HepG2 (cell line): Measurements from ENCODE around the gene NEAT1. TPM values are rescaled to one million over a fixed set of nuclear protein-coding genes. Genes with fewer than 3 reads are reported as not detected.

Experiments
- FOSL2 ChIP-seq: sonication (generic); formaldehyde crosslinking; IDR thresholded peaks from 2 replicates; pipeline ENCODE4 v1.4.0; 2020; ENCODE audit warnings: missing genetic modification reagents
- GABPB1 ChIP-seq: IDR thresholded peaks from 2 replicates; pipeline ENCODE4 v1.6.1; 2016; ENCODE audit warnings: mild to moderate bottlenecking, missing genetic modification reagents, moderate library complexity, missing compliant biosample characterization
- ISX ChIP-seq: sonication (generic); formaldehyde crosslinking; conservative IDR thresholded peaks from 2 replicates; pipeline ENCODE4 v1.5.0; 2020; ENCODE audit warnings: missing genetic modification reagents
- MTA3 ChIP-seq: sonication (generic); formaldehyde crosslinking; IDR thresholded peaks from 2 replicates; pipeline ENCODE4 v1.4.0; 2020; ENCODE audit warnings: missing genetic modification reagents
- NCOR1 ChIP-seq: fragments of 200-600 bp; sonication (generic); IDR thresholded peaks from 2 replicates; pipeline ENCODE4 v1.7.0; 2017; ENCODE audit warnings: antibody characterized with exemption, low read length, borderline replicate concordance
- NFIC ChIP-seq: IDR thresholded peaks from 2 replicates; pipeline ENCODE4 v1.6.1; 2012; ENCODE audit warnings: mild to moderate bottlenecking, low read length, inconsistent platforms
- PHB2 ChIP-seq: fragments of 450-650 bp; IDR thresholded peaks from 2 replicates; pipeline ENCODE4 v1.6.1; 2018; ENCODE audit not compliant: partially characterized antibody
- PHF5A ChIP-seq: IDR thresholded peaks from one replicate; pipeline ENCODE4 v1.6.1; 2018; ENCODE audit warnings: low read depth, missing genetic modification reagents; ENCODE audit not compliant: unreplicated experiment
- PLRG1 ChIP-seq: fragments of 450-650 bp; conservative IDR thresholded peaks from 2 replicates; pipeline ENCODE4 v1.6.1; 2016
- RAD51 ChIP-seq: fragments of 450-650 bp; IDR thresholded peaks from 2 replicates; pipeline ENCODE4 v1.6.1; 2016; ENCODE audit warnings: borderline replicate concordance
- RBM39 ChIP-seq: fragments of 200-400 bp; formaldehyde crosslinking; IDR thresholded peaks from one replicate; pipeline ENCODE4 v1.6.1; 2018; ENCODE audit warnings: antibody characterized with exemption, mild to moderate bottlenecking, low read depth, low read length; ENCODE audit not compliant: poor library complexity, severe bottlenecking
- RELA ChIP-seq: sonication (generic); formaldehyde crosslinking; IDR thresholded peaks from 2 replicates; pipeline ENCODE4 v1.4.0; 2020; ENCODE audit warnings: missing genetic modification reagents
- RFX1 ChIP-seq: fragments of 450-650 bp; IDR thresholded peaks from 2 replicates; pipeline ENCODE4 v1.6.1; 2017
- SMAD1 ChIP-seq: sonication (generic); formaldehyde crosslinking; IDR thresholded peaks from 2 replicates; pipeline ENCODE4 v1.4.0; 2020; ENCODE audit warnings: missing genetic modification reagents, low read depth, mild to moderate bottlenecking, borderline replicate concordance
- SMAD3 ChIP-seq: sonication (generic); formaldehyde crosslinking; IDR thresholded peaks from 2 replicates; pipeline ENCODE4 v1.4.0; 2020; ENCODE audit warnings: missing genetic modification reagents
- SNAPC2 ChIP-seq: sonication (generic); formaldehyde crosslinking; IDR thresholded peaks from 2 replicates; pipeline ENCODE4 v1.8.1; 2022; ENCODE audit warnings: mild to moderate bottlenecking, missing genetic modification reagents
- ZBTB1 ChIP-seq: sonication (generic); formaldehyde crosslinking; IDR thresholded peaks from 2 replicates; pipeline ENCODE4 v1.4.0; 2020; ENCODE audit warnings: missing genetic modification reagents, borderline replicate concordance
- ZNF253 ChIP-seq: sonication (generic); formaldehyde crosslinking; IDR thresholded peaks from 2 replicates; pipeline ENCODE4 v1.8.0; 2022; ENCODE audit warnings: mild to moderate bottlenecking, missing genetic modification reagents, borderline replicate concordance
- ZNF264 ChIP-seq: sonication (generic); formaldehyde crosslinking; IDR thresholded peaks from 2 replicates; pipeline ENCODE4 v1.4.0; 2020; ENCODE audit warnings: missing genetic modification reagents
- ZNF3 ChIP-seq: IDR thresholded peaks from 2 replicates; pipeline ENCODE4 v1.7.0; 2017; ENCODE audit warnings: inconsistent platforms
- ZNF484 ChIP-seq: sonication (generic); formaldehyde crosslinking; IDR thresholded peaks from 2 replicates; pipeline ENCODE4 v1.5.1; 2020; ENCODE audit warnings: mild to moderate bottlenecking, low read depth, missing genetic modification reagents, borderline replicate concordance
- ZNF543 ChIP-seq: sonication (generic); formaldehyde crosslinking; IDR thresholded peaks from 2 replicates; pipeline ENCODE4 v1.4.0; 2020; ENCODE audit warnings: mild to moderate bottlenecking, missing genetic modification reagents
- ZNF615 ChIP-seq: sonication (generic); formaldehyde crosslinking; IDR thresholded peaks from 2 replicates; pipeline ENCODE4 v1.5.0; 2020; ENCODE audit warnings: mild to moderate bottlenecking, missing genetic modification reagents, borderline replicate concordance
- ZNF749 ChIP-seq: sonication (generic); formaldehyde crosslinking; IDR thresholded peaks from 2 replicates; pipeline ENCODE4 v1.8.0; 2022; ENCODE audit warnings: mild to moderate bottlenecking, missing genetic modification reagents, moderate library complexity, borderline replicate concordance
- polyA plus RNA-seq, 8 experiments: library from polyadenylated mRNA; depleted of rRNA in 3 of 8; stranded (reverse) in 7 of 8; unstranded in 1 of 8; fragments of >200 nt; fragmentation: Illumina TruSeq in 4 of 8; extraction: Trizol in 4 of 8; gene quantifications; 2 replicates each; pipeline versions ENCODE4 v1.2.1 to v1.2.3, GENCODE V29; 2011 to 2016; ENCODE audit warnings: low read depth in 4 of 8, missing spikeins in 1 of 8, mixed read lengths in 1 of 8; ENCODE audit not compliant: insufficient read depth in 1 of 8
- total RNA-seq, 5 experiments: library from RNA; depleted of rRNA; stranded (reverse); fragments of >200 nt; fragmentation: Illumina TruSeq; extraction: Trizol; gene quantifications; 2 replicates each; pipeline ENCODE4 v1.2.3, GENCODE V29; 2016; ENCODE audit warnings: low read depth in 1 of 5
- TF ChIP-seq, protein P1 (sequence below): IDR thresholded peaks from 2 replicates; pipeline ENCODE4 v1.6.1; 2016; ENCODE audit warnings: control low read depth
- TF ChIP-seq, protein P2 (sequence below): sonication (generic); formaldehyde crosslinking; IDR thresholded peaks from 2 replicates; pipeline ENCODE4 v1.8.0; 2022; ENCODE audit warnings: mild to moderate bottlenecking, missing genetic modification reagents, moderate library complexity
- TF ChIP-seq, protein P3 (sequence below): sonication (generic); formaldehyde crosslinking; IDR thresholded peaks from 2 replicates; pipeline ENCODE4 v1.4.0; 2020; ENCODE audit warnings: mild to moderate bottlenecking, low read depth, missing genetic modification reagents

NEAT1 gene
- total and polyA plus RNA-seq, 2 of the 13 experiments (the other 11 are each of a cell fraction or from before 2014, with no cell fraction given), result 20.5 to 41.2 TPM

DNA sequence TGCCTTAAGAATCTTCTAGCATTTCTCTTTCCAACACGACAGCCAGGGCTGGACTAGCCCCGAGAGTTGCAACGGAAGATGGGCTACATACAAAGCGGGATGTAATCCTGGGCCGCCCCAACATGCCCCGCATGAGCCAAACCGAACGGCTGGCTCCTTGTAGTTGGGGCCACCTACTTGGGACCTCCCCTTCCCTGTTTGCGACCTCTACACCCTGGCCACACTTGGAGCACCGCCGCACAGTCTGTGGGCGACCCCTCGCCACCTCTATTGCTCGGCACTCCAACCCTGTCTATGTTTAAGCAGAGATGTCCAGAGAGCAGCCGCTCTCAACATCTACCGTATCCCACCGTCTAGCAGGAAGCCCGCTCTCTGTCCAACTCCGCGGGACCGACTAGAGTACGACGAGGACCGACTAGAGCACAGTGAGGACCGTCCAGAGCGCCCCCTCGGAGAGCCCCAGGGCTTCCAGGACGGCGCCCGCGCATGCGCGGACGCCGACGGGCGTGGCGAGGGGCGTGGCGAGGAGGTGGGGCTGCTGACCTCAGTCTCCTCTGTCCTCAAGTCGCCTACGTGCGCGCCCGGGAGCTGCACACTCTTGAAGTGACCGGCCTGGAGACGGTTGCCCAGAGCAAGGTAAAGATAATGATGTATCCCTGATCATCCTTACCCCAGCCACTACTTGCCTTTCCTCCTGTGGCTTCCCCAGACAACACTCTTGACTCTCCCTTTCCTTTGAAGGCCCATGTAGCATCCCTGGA, 32.3 kb downstream of the NEAT1 start (continued):
- TF ChIP-seq, protein P1, sequence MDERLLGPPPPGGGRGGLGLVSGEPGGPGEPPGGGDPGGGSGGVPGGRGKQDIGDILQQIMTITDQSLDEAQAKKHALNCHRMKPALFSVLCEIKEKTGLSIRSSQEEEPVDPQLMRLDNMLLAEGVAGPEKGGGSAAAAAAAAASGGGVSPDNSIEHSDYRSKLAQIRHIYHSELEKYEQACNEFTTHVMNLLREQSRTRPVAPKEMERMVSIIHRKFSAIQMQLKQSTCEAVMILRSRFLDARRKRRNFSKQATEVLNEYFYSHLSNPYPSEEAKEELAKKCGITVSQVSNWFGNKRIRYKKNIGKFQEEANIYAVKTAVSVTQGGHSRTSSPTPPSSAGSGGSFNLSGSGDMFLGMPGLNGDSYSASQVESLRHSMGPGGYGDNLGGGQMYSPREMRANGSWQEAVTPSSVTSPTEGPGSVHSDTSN, result no peak
- TF ChIP-seq PHB2 (no peak), FOSL2 (CRISPR knock-in tag) (no peak), ZNF615 (no peak), NCOR1 (no peak), RAD51 (no peak), ZNF3 (CRISPR knock-in tag) (no peak), ZBTB1 (no peak), RBM39 (no peak), ZNF253 (CRISPR knock-in tag) (no peak), PHF5A (CRISPR knock-in tag) (no peak), ZNF264 (CRISPR knock-in tag) (no peak), RELA (0 out of 2 replicates have a peak, but pooled peaks have one; percentile 50), ZNF543 (CRISPR knock-in tag) (no peak; the same call in 1 of the 2 replicates), ISX (CRISPR knock-in tag) (no peak), SMAD3 (CRISPR knock-in tag) (0 out of 2 replicates have a peak, but pooled peaks have one; percentile 31), PLRG1 (no peak), ZNF749 (CRISPR knock-in tag) (no peak), SMAD1 (CRISPR knock-in tag) (no peak), RFX1 (no peak), SNAPC2 (peak; percentile 20; the same call in 1 of the 2 replicates), MTA3 (CRISPR knock-in tag) (no peak), GABPB1 (CRISPR knock-in tag) (peak; percentile 72; the same call in 1 of the 2 replicates), ZNF484 (CRISPR knock-in tag) (no peak), NFIC (no peak)
- TF ChIP-seq, protein P2, sequence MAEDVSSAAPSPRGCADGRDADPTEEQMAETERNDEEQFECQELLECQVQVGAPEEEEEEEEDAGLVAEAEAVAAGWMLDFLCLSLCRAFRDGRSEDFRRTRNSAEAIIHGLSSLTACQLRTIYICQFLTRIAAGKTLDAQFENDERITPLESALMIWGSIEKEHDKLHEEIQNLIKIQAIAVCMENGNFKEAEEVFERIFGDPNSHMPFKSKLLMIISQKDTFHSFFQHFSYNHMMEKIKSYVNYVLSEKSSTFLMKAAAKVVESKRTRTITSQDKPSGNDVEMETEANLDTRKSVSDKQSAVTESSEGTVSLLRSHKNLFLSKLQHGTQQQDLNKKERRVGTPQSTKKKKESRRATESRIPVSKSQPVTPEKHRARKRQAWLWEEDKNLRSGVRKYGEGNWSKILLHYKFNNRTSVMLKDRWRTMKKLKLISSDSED, result no peak
- TF ChIP-seq, protein P3, sequence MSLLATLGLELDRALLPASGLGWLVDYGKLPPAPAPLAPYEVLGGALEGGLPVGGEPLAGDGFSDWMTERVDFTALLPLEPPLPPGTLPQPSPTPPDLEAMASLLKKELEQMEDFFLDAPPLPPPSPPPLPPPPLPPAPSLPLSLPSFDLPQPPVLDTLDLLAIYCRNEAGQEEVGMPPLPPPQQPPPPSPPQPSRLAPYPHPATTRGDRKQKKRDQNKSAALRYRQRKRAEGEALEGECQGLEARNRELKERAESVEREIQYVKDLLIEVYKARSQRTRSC (CRISPR knock-in tag), result no peak
